ENCODE measurements around the gene DDX41.

DNA sequence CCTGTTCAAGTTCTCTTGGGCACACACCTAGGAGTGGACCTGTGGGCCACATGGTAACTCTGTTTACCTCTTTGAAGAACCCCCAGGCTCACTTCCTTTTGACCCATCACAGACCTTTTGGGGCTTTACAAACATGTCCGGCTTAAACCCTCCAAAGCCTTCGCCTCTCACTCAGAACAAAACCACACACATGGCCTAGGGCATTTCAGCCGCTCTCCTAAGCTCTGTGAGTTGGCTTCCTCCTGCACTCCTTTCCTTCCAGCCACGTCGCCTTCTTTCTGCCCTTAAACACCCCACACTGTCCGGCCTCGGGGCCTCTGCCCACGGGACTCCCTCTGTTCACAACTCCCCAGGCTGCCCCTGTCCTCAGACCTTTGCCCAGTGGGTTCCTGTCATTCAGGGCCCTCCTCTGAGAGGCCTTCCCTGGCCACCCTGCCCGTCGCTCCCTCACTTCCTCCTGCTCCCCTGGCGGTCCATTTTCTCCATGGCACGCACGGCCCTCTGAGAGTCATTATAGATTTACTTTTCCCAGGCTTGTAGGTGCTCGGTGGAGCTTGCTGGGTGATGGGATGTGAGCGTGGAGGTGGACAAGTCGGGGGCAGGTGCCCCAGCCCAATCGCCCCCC is 9.1 kb downstream of the DDX41 start:
- TF ChIP-seq SIN3B (IDR thresholded peaks at IDR 0.05; ENCODE audit: low read length) (no peak), CBFB (CRISPR knock-in tag; IDR thresholded peaks at IDR 0.05) (no peak), ZNF235 (CRISPR knock-in tag; IDR thresholded peaks at IDR 0.05; ENCODE audit: borderline replicate concordance) (no peak), ZNF563 (CRISPR knock-in tag; IDR thresholded peaks at IDR 0.05) (no peak)

Data from HepG2 (cell line).